Upper lobe of left lung (tissue), 4 donors: Measurements from ENCODE around the gene UBE2S.

Experiments used
- CTCF ChIP-seq, 6 experiments: fragments of 450-650 bp in 4 of 6; fragments of 200-600 bp in 2 of 6; sonication (generic) in 2 of 6; IDR thresholded peaks; one replicate each; pipeline ENCODE4 v1.5.1; 2016 to 2019; ENCODE audit warnings: antibody characterized with exemption in 6 of 6
- POLR2A ChIP-seq, 4 donors: fragments of 450-650 bp; IDR thresholded peaks; one replicate each; pipeline ENCODE4 v1.5.1; 2016 to 2017; ENCODE audit warnings: antibody characterized with exemption in 4 of 4, mild to moderate bottlenecking in 2 of 4

GRCh38 chr19:55400281-55401087, 7.1 kb downstream of the UBE2S start:
- TF ChIP-seq POLR2A (IDR thresholded peaks at IDR 0.05) (no peak), CTCF (IDR thresholded peaks at IDR 0.05) (no peak)
